GM12878 (cell line): ENCODE data around the gene OR13A1. TPM values are rescaled to one million over a fixed set of nuclear protein-coding genes. Genes with fewer than 3 reads are reported as not detected.
"Not testable (repeated sequence)": the region's sequence is repeated elsewhere in the genome, so short reads cannot be mapped to it uniquely, and the experiment has no call there.

Experiments
- ATAC-seq: fragments of 200-7000 bp; cut with Tn5 transposase; 3 replicates; pipeline ENCODE4 v1.9.1; 2020; ENCODE audit warnings: mild to moderate bottlenecking, moderate library complexity
- BruUV-seq: library from RNA; stranded (reverse); fragments of 400-500 nt; replicated peaks from 2 replicates; lab custom pipeline; 2021; lab: Mats Ljungman, UMichigan
- CTCF ChIA-PET: fragments of 300-600 bp; sonication (Branson Sonifier 250); formaldehyde crosslinking; extraction: SDS; loops from one replicate; lab custom pipeline; 2021; ENCODE audit warnings: inconsistent platforms; lab: Yijun Ruan, JAX
- POLR2A ChIA-PET: fragments of 350-600 bp; formaldehyde crosslinking; extraction: SDS; loops from one replicate; lab custom pipeline; 2021; ENCODE audit warnings: inconsistent platforms; lab: Charles Lee
- RAD21 ChIA-PET: fragments of 300-600 bp; sonication (Branson Sonifier 250); formaldehyde crosslinking; loops from one replicate; lab custom pipeline; 2023; ENCODE audit warnings: antibody characterized with exemption; ENCODE audit not compliant: unreplicated experiment; lab: Charles Lee
- SMC1A ChIA-PET: fragments of 300-600 bp; sonication (Branson Sonifier 250); formaldehyde crosslinking; loops from one replicate; lab custom pipeline; 2023; ENCODE audit not compliant: unreplicated experiment, uncharacterized antibody; lab: Charles Lee
- DNase-seq: peaks from one replicate; pipeline ENCODE4 v3.0.0-alpha.2; 2011; ENCODE audit warnings: low read depth, low spot score
- FAIRE-seq: peaks from 3 replicates; lab custom pipeline; 2011; peaks lifted over from hg19 to GRCh38; lab: Jason Lieb, UNC
- H2AFZ ChIP-seq: 2 replicates; pipeline ENCODE4 v1.6.0; 2011; ENCODE audit warnings: low read depth, low read length, control low read depth; ENCODE audit not compliant: control insufficient read depth
- H3K27ac ChIP-seq: 2 replicates; pipeline ENCODE4 v1.5.1; 2011; ENCODE audit warnings: control low read depth; ENCODE audit not compliant: control insufficient read depth, insufficient read depth
- H3K27me3 ChIP-seq, 2 experiments: replicated peaks in 1 of 2; 2 replicates each; pipeline versions ENCODE4 v1.6.0 to v1.6.1; 2011; ENCODE audit warnings: low read length in 1 of 2; ENCODE audit not compliant: control insufficient read depth in 2 of 2, insufficient read depth in 2 of 2
- H3K36me3 ChIP-seq, 2 experiments: 2 replicates each; pipeline ENCODE4 v1.5.1; 2011; ENCODE audit warnings: low read length in 1 of 2; ENCODE audit not compliant: control insufficient read depth in 2 of 2, insufficient read depth in 2 of 2
- H3K4me1 ChIP-seq: 2 replicates; pipeline ENCODE4 v1.6.1; 2011; ENCODE audit warnings: mild to moderate bottlenecking, low read length, moderate library complexity, mixed read lengths; ENCODE audit not compliant: control insufficient read depth, insufficient read depth
- H3K4me2 ChIP-seq: 2 replicates; pipeline ENCODE4 v1.6.0; 2011; ENCODE audit warnings: control low read depth; ENCODE audit not compliant: control insufficient read depth, insufficient read depth
- H3K4me3 ChIP-seq: fragments of 200-600 bp; sonication (generic); 2 replicates; pipeline ENCODE4 v1.5.1; 2016
- H3K79me2 ChIP-seq: 2 replicates; pipeline ENCODE4 v1.6.0; 2011; ENCODE audit warnings: low read length; ENCODE audit not compliant: control insufficient read depth, insufficient read depth
- H3K9ac ChIP-seq: 2 replicates; pipeline ENCODE4 v1.8.0; 2011; ENCODE audit warnings: low read length, control low read depth, mixed read lengths; ENCODE audit not compliant: control insufficient read depth, insufficient read depth
- H3K9me3 ChIP-seq: replicated peaks from 3 replicates; pipeline ENCODE4 v1.5.1; 2011; ENCODE audit warnings: mild to moderate bottlenecking, low read length; ENCODE audit not compliant: control insufficient read depth, insufficient read depth
- H4K20me1 ChIP-seq: 2 replicates; pipeline ENCODE4 v1.6.0; 2011; ENCODE audit not compliant: control insufficient read depth, insufficient read depth
- E2F4 ChIP-seq: IDR thresholded peaks from 2 replicates; pipeline ENCODE4 v1.6.1; 2012; ENCODE audit warnings: low read depth, low read length, improper control_type of control experiment
- HDAC6 ChIP-seq: fragments of 200-600 bp; sonication (generic); IDR thresholded peaks from one replicate; pipeline ENCODE4 v1.8.0; 2017; ENCODE audit warnings: antibody characterized with exemption; ENCODE audit not compliant: unreplicated experiment
- NFXL1 ChIP-seq: fragments of 450-650 bp; IDR thresholded peaks from 2 replicates; pipeline ENCODE4 v1.6.1; 2017; ENCODE audit warnings: antibody characterized with exemption, mild to moderate bottlenecking, borderline replicate concordance
- NR2C2 ChIP-seq: IDR thresholded peaks from 2 replicates; pipeline ENCODE4 v1.6.1; 2011; ENCODE audit warnings: borderline replicate concordance, low read depth; ENCODE audit not compliant: control insufficient read depth, insufficient read length
- RFX5 ChIP-seq: IDR thresholded peaks from 2 replicates; pipeline ENCODE4 v1.6.1; 2011; ENCODE audit warnings: low read depth, low read length, improper control_type of control experiment
- WRNIP1 ChIP-seq: IDR thresholded peaks from 2 replicates; pipeline ENCODE4 v1.6.1; 2011; ENCODE audit warnings: low read depth, low read length, improper control_type of control experiment, borderline replicate concordance
- WGBS: methylation state at CpG from one replicate; pipeline ENCODE4 v1.1.6; 2016; ENCODE audit warnings: low lambda C conversion rate; ENCODE audit not compliant: insufficient replicate concordance, insufficient coverage; ENCODE audit errors: missing lambda C conversion rate; 5-methylcytosine and 5-hydroxymethylcytosine counted together
- in situ Hi-C: fragments of 300-500 bp; cut with MboI; formaldehyde crosslinking; loops from 9 replicates; pipeline ENCODE4 v1.14.3; 2018; ENCODE audit warnings: mixed read lengths
- intact Hi-C: fragments of 100-400 bp; cut with micrococcal nuclease; formaldehyde crosslinking; loops from one replicate; pipeline ENCODE4 v1.14.2; 2022; ENCODE audit not compliant: unreplicated experiment
- polyA plus RNA-seq, 11 experiments: library from polyadenylated mRNA; depleted of rRNA in 4 of 11; unstranded in 6 of 11; stranded (reverse) in 5 of 11; fragments of >200 nt; fragmentation: Nextera tagmentation in 4 of 11; fragmentation: Illumina TruSeq in 1 of 11; extraction: Ambion mirVana in 4 of 11; extraction: Trizol in 1 of 11; gene quantifications; 1 replicate in 1 of 11; 2 replicates in 10 of 11; pipeline versions ENCODE4 v1.2.1 to v1.2.3, GENCODE V29; 2011 to 2016; ENCODE audit warnings: inconsistent platforms in 2 of 11, missing spikeins in 2 of 11, low read depth in 1 of 11
- total RNA-seq, 4 experiments: library from RNA; depleted of rRNA in 3 of 4; stranded (reverse); fragments of >200 nt in 3 of 4; fragmentation: Illumina TruSeq in 1 of 4; extraction: Trizol in 1 of 4; gene quantifications; 2 replicates each; pipeline versions ENCODE4 v1.2.1 to v1.2.3, GENCODE V29; 2013 to 2021

OR13A1 gene
- total and polyA plus RNA-seq, 10 of the 15 experiments (the other 5 are each of a cell fraction or from before 2014, with no cell fraction given), result 0.14 to 0.56 (median 0.27) TPM; not detected in 1

- TF ChIP-seq NFXL1 (no peak), E2F4 (no peak), HDAC6 (no peak), NR2C2 (no peak), RFX5 (no peak), WRNIP1 (no peak)
Observed at GRCh38 chr10:45339894-45340293, 24.5 kb upstream of the OR13A1 start (continued).

GRCh38 chr10:45331824-45332223 lies 16.4 kb upstream of the OR13A1 start:
- H4K20me1 ChIP-seq, H3K9ac ChIP-seq, in situ Hi-C loops, FAIRE-seq, H3K4me3 ChIP-seq, H2AFZ ChIP-seq, POLR2A ChIA-PET, BruUV-seq, ATAC-seq, H3K27me3 ChIP-seq, H3K4me1 ChIP-seq, H3K27ac ChIP-seq, CTCF ChIA-PET, DNase-seq, SMC1A ChIA-PET, intact Hi-C loops, RAD21 ChIA-PET, H3K36me3 ChIP-seq, H3K79me2 ChIP-seq, H3K4me2 ChIP-seq, H3K9me3 ChIP-seq: not testable (repeated sequence)
- 83% methylated on average over 3 of the region's 3 CpGs for WGBS

GRCh38 chr10:45326864-45327263 lies 11.5 kb upstream of the OR13A1 start:
- H3K9ac ChIP-seq, RAD21 ChIA-PET, FAIRE-seq, H3K4me3 ChIP-seq, H3K79me2 ChIP-seq, H3K36me3 ChIP-seq, H3K27ac ChIP-seq, BruUV-seq, SMC1A ChIA-PET, POLR2A ChIA-PET, in situ Hi-C loops, H3K4me1 ChIP-seq, H4K20me1 ChIP-seq, H3K27me3 ChIP-seq, H2AFZ ChIP-seq, intact Hi-C loops, DNase-seq, H3K9me3 ChIP-seq, ATAC-seq, CTCF ChIA-PET, H3K4me2 ChIP-seq: not testable (repeated sequence)
- WGBS, result 44% methylated on average over 1 of the region's 1 CpG
